OCI-LY7 (cell line): Measurements from ENCODE around the gene ADAM12. TPM values are rescaled to one million over a fixed set of nuclear protein-coding genes. Genes with fewer than 3 reads are reported as not detected.

Experiments
- BruUV-seq: library from RNA; stranded (reverse); fragments of 400-500 nt; replicated peaks from 2 replicates; lab custom pipeline; 2021; lab: Mats Ljungman, UMichigan
- CTCF ChIA-PET: fragments of 300-600 bp; sonication (Branson Sonifier 250); formaldehyde crosslinking; loops from one replicate; lab custom pipeline; 2022; ENCODE audit warnings: antibody characterized with exemption; ENCODE audit not compliant: unreplicated experiment; lab: Charles Lee
- POLR2A ChIA-PET: fragments of 300-600 bp; sonication (Branson Sonifier 250); formaldehyde crosslinking; loops from one replicate; lab custom pipeline; 2022; ENCODE audit warnings: antibody characterized with exemption; lab: Charles Lee
- DNase-seq: peaks from one replicate; pipeline ENCODE4 v3.0.0-alpha.2; 2015; ENCODE audit warnings: low spot score
- H2AFZ ChIP-seq: fragments of 200-600 bp; sonication (generic), shearing (Covaris generic); 2 replicates; pipeline ENCODE4 v1.6.1; 2014; ENCODE audit warnings: mild to moderate bottlenecking, antibody characterized with exemption, low read length, moderate library complexity
- H3K27ac ChIP-seq: fragments of 200-600 bp; sonication (generic); 2 replicates; pipeline ENCODE4 v1.5.1; 2014; ENCODE audit warnings: mixed run types, low read depth, mild to moderate bottlenecking, moderate library complexity, low read length, inconsistent platforms; ENCODE audit not compliant: poor library complexity, severe bottlenecking
- H3K36me3 ChIP-seq: fragments of 200-600 bp; sonication (generic); 2 replicates; pipeline ENCODE4 v1.6.1; 2014; ENCODE audit warnings: mild to moderate bottlenecking, antibody characterized with exemption, low read length, moderate library complexity, mixed read lengths; ENCODE audit not compliant: insufficient read depth
- H3K4me1 ChIP-seq: fragments of 200-600 bp; sonication (generic); 2 replicates; pipeline ENCODE4 v1.5.1; 2014; ENCODE audit warnings: mild to moderate bottlenecking, low read length; ENCODE audit not compliant: insufficient read depth, poor library complexity, severe bottlenecking
- H3K4me2 ChIP-seq: fragments of 200-600 bp; sonication (generic); 2 replicates; pipeline ENCODE4 v1.6.1; 2014; ENCODE audit warnings: mild to moderate bottlenecking, low read length
- H3K4me3 ChIP-seq: fragments of 200-600 bp; sonication (generic); 2 replicates; pipeline ENCODE4 v1.5.1; 2014; ENCODE audit warnings: mild to moderate bottlenecking, low read depth, low read length; ENCODE audit not compliant: poor library complexity, severe bottlenecking
- H3K79me2 ChIP-seq: fragments of 200-600 bp; sonication (generic); 2 replicates; pipeline ENCODE4 v1.6.1; 2016; ENCODE audit warnings: low read depth, mild to moderate bottlenecking, low read length, moderate library complexity, mixed read lengths; ENCODE audit not compliant: insufficient read depth
- H3K9me2 ChIP-seq: fragments of 200-600 bp; sonication (generic); 2 replicates; pipeline ENCODE4 v1.6.1; 2016; ENCODE audit warnings: mild to moderate bottlenecking, low read length, mixed read lengths; ENCODE audit not compliant: insufficient read depth
- H3K9me3 ChIP-seq: fragments of 200-600 bp; sonication (generic); 2 replicates; pipeline ENCODE4 v1.6.1; 2014; ENCODE audit warnings: mild to moderate bottlenecking, mixed run types, low read length, mixed read lengths
- H4K20me1 ChIP-seq: fragments of 200-600 bp; sonication (generic); 2 replicates; pipeline ENCODE4 v1.6.1; 2014; ENCODE audit warnings: mild to moderate bottlenecking, antibody characterized with exemption, low read length, moderate library complexity, mixed read lengths; ENCODE audit not compliant: insufficient read depth
- CTCF ChIP-seq: fragments of 200-600 bp; sonication (generic); conservative IDR thresholded peaks from 2 replicates; pipeline ENCODE4 v1.5.1; 2014; ENCODE audit warnings: mild to moderate bottlenecking, antibody characterized with exemption, low read length, moderate library complexity, mixed read lengths
- EZH2phosphoT487 ChIP-seq: fragments of 200-600 bp; sonication (generic); IDR thresholded peaks from 2 replicates; pipeline ENCODE4 v1.6.1; 2018; ENCODE audit warnings: low read depth, borderline replicate concordance, mild to moderate bottlenecking, mixed run types, antibody characterized with exemption, low read length, moderate library complexity, mixed read lengths
- intact Hi-C: fragments of 100-400 bp; cut with micrococcal nuclease; formaldehyde crosslinking; loops from one replicate; pipeline ENCODE4 v1.10.0; 2022; ENCODE audit not compliant: unreplicated experiment
- total RNA-seq, 2 experiments: library from RNA; depleted of rRNA in 1 of 2; stranded (reverse); fragments of >200 nt in 1 of 2; shearing (Covaris generic) in 1 of 2; gene quantifications; 2 replicates each; pipeline ENCODE4 v1.2.3, GENCODE V29; 2014 to 2022

Gene ADAM12
- total RNA-seq, 2 experiments from 2014 or later, result 0.06 TPM; not detected in 1

- ChIA-PET POLR2A (no interaction called here), CTCF (no interaction called here)
- no peaks in the 10 kb centered on the region for H4K20me1 ChIP-seq
- H3K4me2 ChIP-seq, result no peak overlapping the region
- H3K27ac ChIP-seq, result no peak overlapping the region
- H3K36me3 ChIP-seq, result no peaks in the 10 kb centered on the region
- no peaks in the 10 kb centered on the region for H3K9me2 ChIP-seq
- no peaks in the 10 kb centered on the region for H3K79me2 ChIP-seq
- no peaks in the 10 kb centered on the region for H3K9me3 ChIP-seq
- peaks cover 3% of the 10 kb centered on the region for H3K4me1 ChIP-seq
- DNase-seq, result no peak
- H2AFZ ChIP-seq, result no peak overlapping the region
- no peak overlapping the region for H3K4me3 ChIP-seq
- intact Hi-C loops, result no loop called here
- TF ChIP-seq EZH2phosphoT487, result no peak
- no peak for TF ChIP-seq CTCF
- no TSS peak for BruUV-seq
Measured at GRCh38 chr10:126046831-126047230, 341.4 kb downstream of the ADAM12 start.

- H3K4me1 ChIP-seq, result peaks cover 8% of the 10 kb centered on the region
- H3K9me2 ChIP-seq, result no peaks in the 10 kb centered on the region
- no peak overlapping the region for H3K27ac ChIP-seq
- no peaks in the 10 kb centered on the region for H4K20me1 ChIP-seq
- no peak overlapping the region for H3K4me3 ChIP-seq
- intact Hi-C loops, result no loop called here
- no peak for DNase-seq
- H3K4me2 ChIP-seq, result no peak overlapping the region
- ChIA-PET POLR2A (interaction anchor here (0.6 kb wide), 1 partner anchor 322 kb away, joined by 4 read pairs; no protein-coding TSS in a partner anchor), CTCF (no interaction called here)
- BruUV-seq, result no TSS peak
- H3K79me2 ChIP-seq, result no peaks in the 10 kb centered on the region
- no peaks in the 10 kb centered on the region for H3K9me3 ChIP-seq
- no peak for TF ChIP-seq CTCF
- TF ChIP-seq EZH2phosphoT487, result no peak
- no peaks in the 10 kb centered on the region for H3K36me3 ChIP-seq
- no peak overlapping the region for H2AFZ ChIP-seq
Measured at GRCh38 chr10:126045861-126046260, 342.4 kb downstream of the ADAM12 start.

GRCh38 chr10:126043389-126043788, 344.9 kb downstream of the ADAM12 start:
- no peaks in the 10 kb centered on the region for H3K9me2 ChIP-seq
- no peak overlapping the region for H3K4me2 ChIP-seq
- CTCF ChIA-PET, result no interaction called here
- intact Hi-C loops, result no loop called here
- no peak overlapping the region for H2AFZ ChIP-seq
- POLR2A ChIA-PET, result no interaction called here
- no TSS peak for BruUV-seq
- no peaks in the 10 kb centered on the region for H3K79me2 ChIP-seq
- H3K36me3 ChIP-seq, result no peaks in the 10 kb centered on the region
- no peaks in the 10 kb centered on the region for H4K20me1 ChIP-seq
- no peak for TF ChIP-seq EZH2phosphoT487
- no peak for TF ChIP-seq CTCF
- no peaks in the 10 kb centered on the region for H3K9me3 ChIP-seq
- no peak overlapping the region for H3K4me3 ChIP-seq
- DNase-seq, result no peak
- peaks cover 8% of the 10 kb centered on the region for H3K4me1 ChIP-seq
- no peak overlapping the region for H3K27ac ChIP-seq
